IMR-90 (cell line): Measurements from ENCODE around the gene SMIM22. TPM values are rescaled to one million over a fixed set of nuclear protein-coding genes. Genes with fewer than 3 reads are reported as not detected.

Source experiments
- ATAC-seq: fragments of 200-7000 bp; cut with Tn5 transposase; 2 replicates; pipeline ENCODE4 v1.9.1; 2020; ENCODE audit warnings: low read depth, mild to moderate bottlenecking, moderate library complexity
- BruUV-seq: library from RNA; stranded (reverse); fragments of 400-500 nt; replicated peaks from 2 replicates; lab custom pipeline; 2021; lab: Mats Ljungman, UMichigan
- CTCF ChIA-PET: fragments of 300-600 bp; formaldehyde crosslinking; extraction: SDS; loops from one replicate; lab custom pipeline; 2021; ENCODE audit warnings: antibody characterized with exemption; lab: Yijun Ruan, JAX
- POLR2A ChIA-PET: fragments of 300-600 bp; sonication (Branson Sonifier 250); formaldehyde crosslinking; loops from one replicate; lab custom pipeline; 2022; ENCODE audit warnings: antibody characterized with exemption; ENCODE audit not compliant: unreplicated experiment; lab: Charles Lee
- DNase-seq: peaks from one replicate; pipeline ENCODE4 v3.0.0; 2013
- H2AFZ ChIP-seq: replicated peaks from 2 replicates; pipeline ENCODE3; 2013; ENCODE audit warnings: low read length, mild to moderate bottlenecking; ENCODE audit not compliant: poor library complexity
- H2AK5ac ChIP-seq: 2 replicates; pipeline ENCODE4 v1.6.1; 2013; ENCODE audit warnings: low read depth, low read length, inconsistent platforms
- H2AK9ac ChIP-seq: replicated peaks from 2 replicates; pipeline ENCODE3; 2013; ENCODE audit warnings: mild to moderate bottlenecking, low read depth, low read length, moderate library complexity; ENCODE audit not compliant: poor library complexity
- H2BK120ac ChIP-seq: 2 replicates; pipeline ENCODE4 v1.6.1; 2013; ENCODE audit warnings: low read depth, low read length, inconsistent platforms
- H2BK15ac ChIP-seq: 3 replicates; pipeline ENCODE4 v1.6.1; 2013; ENCODE audit warnings: low read depth, low read length, inconsistent platforms
- H2BK20ac ChIP-seq: 2 replicates; pipeline ENCODE4 v1.6.1; 2013; ENCODE audit warnings: low read depth, mild to moderate bottlenecking, inconsistent platforms, low read length, moderate library complexity
- H2BK5ac ChIP-seq: 2 replicates; pipeline ENCODE4 v1.6.1; 2013; ENCODE audit warnings: mild to moderate bottlenecking, low read depth, low read length, inconsistent platforms; ENCODE audit not compliant: poor library complexity, severe bottlenecking
- H3K14ac ChIP-seq: replicated peaks from 2 replicates; pipeline ENCODE4 v1.6.1; 2013; ENCODE audit warnings: low read depth, low read length, inconsistent platforms
- H3K18ac ChIP-seq: 2 replicates; pipeline ENCODE4 v1.6.1; 2013; ENCODE audit warnings: low read depth, low read length, control low read depth
- H3K23ac ChIP-seq: 2 replicates; pipeline ENCODE4 v1.6.1; 2013; ENCODE audit warnings: low read depth, low read length, inconsistent platforms
- H3K27ac ChIP-seq: 2 replicates; pipeline ENCODE4 v1.5.1; 2013; ENCODE audit warnings: mild to moderate bottlenecking, control low read depth, low read length; ENCODE audit not compliant: insufficient read depth
- H3K27me3 ChIP-seq: 2 replicates; pipeline ENCODE4 v1.6.1; 2013; ENCODE audit warnings: low read length; ENCODE audit not compliant: control insufficient read depth, insufficient read depth
- H3K36me3 ChIP-seq: 2 replicates; pipeline ENCODE4 v1.6.1; 2013; ENCODE audit warnings: low read length, mixed read lengths; ENCODE audit not compliant: control insufficient read depth, insufficient read depth
- H3K4ac ChIP-seq: 2 replicates; pipeline ENCODE4 v1.6.1; 2013; ENCODE audit warnings: low read depth, low read length, inconsistent platforms
- H3K4me1 ChIP-seq: 2 replicates; pipeline ENCODE4 v1.6.1; 2013; ENCODE audit warnings: low read length, mixed read lengths; ENCODE audit not compliant: control insufficient read depth, insufficient read depth
- H3K4me2 ChIP-seq: 2 replicates; pipeline ENCODE4 v1.6.1; 2013; ENCODE audit warnings: low read depth, mild to moderate bottlenecking, control low read depth, low read length, moderate library complexity
- H3K4me3 ChIP-seq: 2 replicates; pipeline ENCODE4 v1.5.1; 2013; ENCODE audit warnings: low read depth, mild to moderate bottlenecking, control low read depth, low read length, moderate library complexity; ENCODE audit not compliant: insufficient read depth
- H3K56ac ChIP-seq: 2 replicates; pipeline ENCODE4 v1.6.1; 2013; ENCODE audit warnings: low read length, inconsistent platforms; ENCODE audit not compliant: insufficient read depth; ENCODE audit errors: extremely low read depth
- H3K79me1 ChIP-seq, 2 experiments: 2 replicates each; pipeline ENCODE4 v1.6.1; 2013; ENCODE audit warnings: low read length in 2 of 2, inconsistent platforms in 1 of 2, low read depth in 1 of 2
- H3K9ac ChIP-seq: 2 replicates; pipeline ENCODE4 v1.6.1; 2013; ENCODE audit warnings: low read depth, low read length, control low read depth
- H3K9me1 ChIP-seq: 2 replicates; pipeline ENCODE4 v1.6.1; 2013; ENCODE audit warnings: low read length, inconsistent platforms; ENCODE audit not compliant: insufficient read depth
- H3K9me3 ChIP-seq: 2 replicates; pipeline ENCODE4 v1.6.1; 2013; ENCODE audit warnings: low read length; ENCODE audit not compliant: control insufficient read depth, insufficient read depth
- H4K20me1 ChIP-seq: 2 replicates; pipeline ENCODE4 v1.6.1; 2013; ENCODE audit warnings: low read length, inconsistent platforms; ENCODE audit not compliant: insufficient read depth
- H4K5ac ChIP-seq: 2 replicates; pipeline ENCODE4 v1.6.1; 2013; ENCODE audit warnings: mild to moderate bottlenecking, low read depth, low read length, control low read depth
- H4K8ac ChIP-seq, 2 experiments: 2 replicates each; pipeline ENCODE4 v1.6.1; 2013; ENCODE audit warnings: low read depth in 2 of 2, low read length in 2 of 2, control low read depth in 1 of 2, inconsistent platforms in 1 of 2
- H4K91ac ChIP-seq: 2 replicates; pipeline ENCODE4 v1.6.1; 2013; ENCODE audit warnings: low read depth, low read length, inconsistent platforms; ENCODE audit not compliant: insufficient read depth
- CHD1 ChIP-seq: IDR thresholded peaks from 2 replicates; pipeline ENCODE4 v1.6.1; 2012; ENCODE audit warnings: low read depth, low read length, improper control_type of control experiment
- MAFK ChIP-seq: IDR thresholded peaks from 2 replicates; pipeline ENCODE4 v1.6.1; 2012; ENCODE audit warnings: low read depth, low read length, improper control_type of control experiment
- NFE2L2 ChIP-seq: fragments of 150-350 bp; IDR thresholded peaks from 2 replicates; pipeline ENCODE4 v1.6.1; 2016; ENCODE audit warnings: low read depth, mild to moderate bottlenecking, low read length
- RAD21 ChIP-seq: IDR thresholded peaks from 2 replicates; pipeline ENCODE4 v1.6.1; 2012; ENCODE audit warnings: low read length, improper control_type of control experiment
- WGBS, 2 experiments: methylation state at CpG; one replicate each; pipeline versions ENCODE4 v1.1.5 to v1.1.7; 2013; ENCODE audit warnings: missing lambda C conversion rate in 2 of 2; ENCODE audit not compliant: insufficient read length in 1 of 2; ENCODE audit errors: extremely low coverage in 2 of 2; 5-methylcytosine and 5-hydroxymethylcytosine counted together
- dilution Hi-C: fragments of 300-500 bp; cut with HindIII; formaldehyde crosslinking; loops from one replicate; pipeline ENCODE4 v1.14.3; 2018; ENCODE audit warnings: low sequenced_read_pairs; ENCODE audit not compliant: unreplicated experiment
- in situ Hi-C: fragments of 300-500 bp; cut with MboI; formaldehyde crosslinking; loops from 3 replicates; pipeline ENCODE4 v1.14.3; 2019; ENCODE audit warnings: low sequenced_read_pairs, inconsistent platforms, mixed read lengths
- intact Hi-C: fragments of 100-400 bp; cut with micrococcal nuclease; formaldehyde crosslinking; loops from 2 replicates; pipeline ENCODE4 v1.10.0; 2022
- polyA plus RNA-seq, 3 experiments: library from polyadenylated mRNA; depleted of rRNA; stranded (reverse); fragments of >200 nt; gene quantifications; 2 replicates each; pipeline ENCODE4 v1.2.3, GENCODE V29; 2012; ENCODE audit warnings: low replicate concordance in 1 of 3
- total RNA-seq: library from RNA; depleted of rRNA; stranded (reverse); fragments of >200 nt; gene quantifications from 2 replicates; pipeline ENCODE4 v1.2.3, GENCODE V29; 2012

SMIM22 gene
- total and polyA plus RNA-seq, 2 of the 4 experiments (the other 2 are of a cell fraction): not detected

DNA sequence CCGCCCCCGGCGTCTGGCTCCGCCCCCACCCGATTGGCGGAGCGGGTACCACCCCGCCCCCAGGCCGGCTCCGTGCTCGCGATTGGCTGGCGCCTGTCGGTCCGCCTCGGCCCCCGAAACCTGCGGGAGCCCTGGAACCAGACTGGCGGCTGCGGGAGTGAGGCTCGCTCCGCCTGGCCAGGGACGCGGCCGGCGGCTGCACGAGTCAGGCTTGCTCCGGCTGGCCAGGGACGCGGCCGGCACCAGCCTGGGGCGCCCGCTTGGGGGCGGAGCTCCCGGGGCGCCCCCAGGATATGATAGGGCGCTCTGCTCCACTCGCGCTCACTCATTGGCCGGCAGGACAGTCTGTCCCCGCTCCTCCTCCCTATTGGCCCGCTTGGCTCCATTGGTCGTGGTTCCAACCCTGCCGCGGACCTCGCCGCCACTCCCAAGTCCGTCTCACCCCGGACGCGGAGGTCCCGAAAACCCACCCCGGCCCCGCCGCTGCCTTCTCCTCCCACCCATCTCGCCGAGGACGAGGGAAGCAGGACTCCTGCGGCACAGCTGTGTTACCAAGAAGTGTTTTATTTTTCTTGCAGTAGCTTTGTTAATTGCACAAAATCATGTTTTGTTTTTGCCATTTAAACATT, 7.6 kb downstream of the SMIM22 start (continued):
- TF ChIP-seq MAFK (no peak), NFE2L2 (no peak)

DNA sequence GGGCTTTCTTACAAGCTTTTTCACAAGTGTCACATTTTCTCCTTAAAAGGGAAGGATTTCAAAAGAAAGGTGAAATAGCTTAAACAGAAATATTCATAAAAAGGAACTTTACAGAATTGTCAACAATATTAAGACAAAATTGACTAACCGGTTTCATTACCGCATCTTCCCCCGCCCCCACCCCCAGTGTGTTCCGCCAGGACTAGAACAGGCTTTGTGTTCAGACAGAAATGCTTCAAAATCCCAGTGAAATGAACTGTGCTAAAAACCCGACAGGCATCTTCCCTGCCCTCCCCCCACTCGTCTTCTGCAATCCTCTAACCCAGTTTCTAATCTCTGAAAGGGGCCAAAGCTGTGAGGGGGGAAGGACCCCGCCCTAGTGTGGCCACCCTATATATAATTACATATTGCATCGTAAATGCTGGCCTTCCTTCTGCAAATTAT, 8.3 kb downstream of the SMIM22 start:
- H3K14ac ChIP-seq: no peak overlapping the region
- no peak overlapping the region for H3K4me3 ChIP-seq
- H2AFZ ChIP-seq: no peak overlapping the region
- H3K4me1 ChIP-seq: peaks cover 5% of the 10 kb centered on the region; the same call in 1 of the 2 replicates
- no peak for TF ChIP-seq CHD1
- TF ChIP-seq RAD21: no peak
- no peak for TF ChIP-seq MAFK
- no TSS peak for BruUV-seq
- in situ Hi-C loops: no loop called here
- H3K79me1 ChIP-seq: peaks cover 0 to 7% of the 10 kb centered on the region in 2 experiments; a peak in 2 of 4 replicates
- ChIA-PET POLR2A (interaction anchor here (0.6 to 0.7 kb wide), 2 partner anchors 31 to 33 kb away, joined by 3 to 12 read pairs; no protein-coding TSS in a partner anchor), CTCF (no interaction called here)
- intact Hi-C loops: loop anchor here (2.0 to 5.0 kb wide), 2 partner anchors 36 to 153 kb away; partner anchors contain the start of gene ZNF500
- no peak overlapping the region for H2AK9ac ChIP-seq
- no peak overlapping the region for H3K27ac ChIP-seq
- dilution Hi-C loops: no loop called here
- no peak overlapping the region for H2BK120ac ChIP-seq
- H4K91ac ChIP-seq: no peak overlapping the region
- H4K5ac ChIP-seq: no peak overlapping the region
- H3K18ac ChIP-seq: no peak overlapping the region
- H3K4ac ChIP-seq: no peak overlapping the region
- no peaks in the 10 kb centered on the region for H3K9me1 ChIP-seq
- ATAC-seq (no peak), DNase-seq (no peak)
- 56% methylated on average over 3 of the region's 8 CpGs; no CpG with 5 or more reads in 1 of the 2 experiments for WGBS, 2 experiments
- H3K27me3 ChIP-seq: no peaks in the 10 kb centered on the region
- H3K9me3 ChIP-seq: no peaks in the 10 kb centered on the region
- no peak overlapping the region for H4K8ac ChIP-seq
- H3K23ac ChIP-seq: no peak overlapping the region
- H2BK15ac ChIP-seq: no peak overlapping the region
- no peak overlapping the region for H2BK5ac ChIP-seq
- H3K56ac ChIP-seq: no peak overlapping the region
- H3K36me3 ChIP-seq: peaks cover 28% of the 10 kb centered on the region
- no peaks in the 10 kb centered on the region; the same call in 1 of the 2 replicates for H4K20me1 ChIP-seq
- no peak overlapping the region for H2BK20ac ChIP-seq
- H3K9ac ChIP-seq: no peak overlapping the region
- no peak overlapping the region; the same call in 1 of the 2 replicates for H3K4me2 ChIP-seq
- H2AK5ac ChIP-seq: no peak overlapping the region
